MG63 (cell line): ENCODE measurements around the gene SLC22A15. TPM values are rescaled to one million over a fixed set of nuclear protein-coding genes. Genes with fewer than 3 reads are reported as not detected.

ENCODE experiments used
- DNase-seq: peaks from one replicate; pipeline ENCODE4 v3.0.0-alpha.2; 2020
- H3K27me3 ChIP-seq: fragments of 250-450 bp; sonication (Bioruptor Pico); 2 replicates; pipeline ENCODE4 v1.5.1; 2020; ENCODE audit warnings: mild to moderate bottlenecking, moderate library complexity
- H3K36me3 ChIP-seq: fragments of 250-450 bp; sonication (Bioruptor Pico); 2 replicates; pipeline ENCODE4 v1.5.1; 2020; ENCODE audit warnings: mild to moderate bottlenecking, moderate library complexity
- H3K4me3 ChIP-seq: fragments of 250-450 bp; sonication (Bioruptor Pico); 2 replicates; pipeline ENCODE4 v1.5.1; 2020; ENCODE audit warnings: mild to moderate bottlenecking, moderate library complexity
- H3K9me3 ChIP-seq: fragments of 250-450 bp; sonication (Bioruptor Pico); 2 replicates; pipeline ENCODE4 v1.5.1; 2020; ENCODE audit warnings: mild to moderate bottlenecking, moderate library complexity
- total RNA-seq: library from RNA; depleted of rRNA; stranded (reverse); fragments of >200 nt; shearing (Covaris generic); gene quantifications from 2 replicates; pipeline ENCODE4 v1.2.3, GENCODE V29; 2014; ENCODE audit warnings: low replicate concordance

Gene SLC22A15
- total RNA-seq, 1 experiment from 2014 or later: 0.46 TPM

GRCh38 chr1:116064616-116065015 lies 88.3 kb downstream of the SLC22A15 start:
- Histone ChIP-seq H3K4me3 (no peak overlapping the region), H3K9me3 (no peaks in the 10 kb centered on the region), H3K36me3 (no peaks in the 10 kb centered on the region), H3K27me3 (no peaks in the 10 kb centered on the region)
- no peak for DNase-seq

GRCh38 chr1:116066868-116067565 lies 90.7 kb downstream of the SLC22A15 start:
- Histone ChIP-seq H3K36me3 (no peaks in the 10 kb centered on the region), H3K27me3 (no peaks in the 10 kb centered on the region), H3K4me3 (no peak overlapping the region), H3K9me3 (no peaks in the 10 kb centered on the region)
- DNase-seq: peak; percentile 55

DNA sequence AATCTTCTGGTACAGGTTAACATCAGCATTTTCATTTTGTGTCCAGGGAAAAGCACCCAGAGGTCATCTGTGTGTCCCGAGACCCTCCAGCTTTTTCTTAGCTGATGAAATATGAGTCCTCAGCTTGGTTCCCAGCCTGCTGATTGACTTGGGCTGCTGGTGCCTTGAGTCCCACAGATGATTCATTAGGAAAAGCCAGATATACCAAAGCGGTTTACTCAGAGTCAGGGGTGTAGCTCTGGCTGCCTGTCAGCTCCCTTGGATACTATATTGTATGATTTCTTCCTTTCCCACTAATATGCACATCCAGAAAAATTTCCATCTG lies 91.2 kb downstream of the SLC22A15 start:
- Histone ChIP-seq H3K27me3 (no peaks in the 10 kb centered on the region), H3K9me3 (no peaks in the 10 kb centered on the region), H3K36me3 (no peaks in the 10 kb centered on the region), H3K4me3 (no peak overlapping the region)
- DNase-seq: peak; percentile 83

DNA sequence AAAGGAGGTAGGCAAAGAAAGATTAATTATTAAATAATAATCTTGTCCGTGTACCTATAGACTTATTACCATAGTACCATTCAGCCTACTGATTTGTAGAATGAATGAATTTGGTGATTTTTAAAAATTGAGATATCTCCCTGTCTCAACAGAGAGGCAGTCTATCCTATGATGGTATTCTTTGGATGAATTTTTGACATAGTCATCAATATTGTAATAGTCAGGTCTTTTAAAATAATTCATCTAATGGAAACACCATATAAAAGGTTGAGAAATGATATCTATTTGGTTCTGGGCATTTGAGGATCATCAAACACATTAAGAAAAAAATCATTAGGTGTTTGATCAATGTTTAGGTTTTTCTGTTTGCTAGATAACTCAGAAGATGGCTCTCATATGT lies 99.3 kb downstream of the SLC22A15 start:
- Histone ChIP-seq H3K27me3 (no peaks in the 10 kb centered on the region), H3K4me3 (no peak overlapping the region), H3K36me3 (no peaks in the 10 kb centered on the region), H3K9me3 (no peaks in the 10 kb centered on the region)
- DNase-seq: no peak

DNA sequence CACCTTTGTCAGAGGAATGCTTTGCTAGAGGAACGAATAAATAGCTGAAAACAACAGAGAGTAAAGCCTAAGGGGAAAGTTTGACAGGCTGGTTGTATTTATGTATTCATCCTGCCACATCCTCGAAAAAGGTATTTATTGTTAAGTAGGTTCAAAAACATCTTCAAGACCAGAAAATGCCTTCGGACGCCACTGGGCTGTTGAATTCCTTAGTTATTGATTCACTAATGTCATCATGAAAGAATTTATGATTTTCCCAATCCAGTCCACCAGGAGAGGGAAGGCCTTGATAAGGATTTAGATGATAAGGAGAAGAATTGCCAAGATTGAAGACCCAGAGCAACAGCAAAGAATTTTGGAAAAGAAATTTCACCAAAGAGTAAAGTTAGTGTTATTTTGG lies 99.7 kb downstream of the SLC22A15 start:
- Histone ChIP-seq H3K4me3 (no peak overlapping the region), H3K27me3 (no peaks in the 10 kb centered on the region), H3K36me3 (no peaks in the 10 kb centered on the region), H3K9me3 (no peaks in the 10 kb centered on the region)
- no peak for DNase-seq

DNA sequence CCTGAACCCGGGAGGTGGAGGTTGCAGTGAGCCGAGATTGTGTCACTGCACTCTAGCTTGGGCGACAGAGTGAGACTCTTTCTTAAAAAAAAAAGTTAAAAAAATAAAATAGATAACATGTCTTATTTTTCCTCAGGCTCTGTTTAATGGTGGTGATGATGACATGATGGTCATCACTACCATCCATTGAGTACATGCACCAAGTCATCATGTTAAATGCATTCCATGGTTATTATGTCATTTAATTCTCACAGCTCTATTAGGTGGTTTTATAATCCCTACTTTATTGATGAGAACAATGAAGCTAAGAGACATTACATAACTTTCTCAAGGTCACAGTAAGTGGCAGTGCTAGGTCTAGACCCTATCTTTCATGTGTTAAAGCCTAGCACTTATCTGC lies 100.5 kb downstream of the SLC22A15 start:
- Histone ChIP-seq H3K4me3 (no peak overlapping the region), H3K27me3 (no peaks in the 10 kb centered on the region), H3K36me3 (no peaks in the 10 kb centered on the region), H3K9me3 (no peaks in the 10 kb centered on the region)
- DNase-seq: no peak

- DNase-seq: no peak
- Histone ChIP-seq H3K4me3 (no peak overlapping the region), H3K27me3 (no peaks in the 10 kb centered on the region)
Measured at GRCh38 chr1:116078699-116079223, 102.4 kb downstream of the SLC22A15 start.

DNA sequence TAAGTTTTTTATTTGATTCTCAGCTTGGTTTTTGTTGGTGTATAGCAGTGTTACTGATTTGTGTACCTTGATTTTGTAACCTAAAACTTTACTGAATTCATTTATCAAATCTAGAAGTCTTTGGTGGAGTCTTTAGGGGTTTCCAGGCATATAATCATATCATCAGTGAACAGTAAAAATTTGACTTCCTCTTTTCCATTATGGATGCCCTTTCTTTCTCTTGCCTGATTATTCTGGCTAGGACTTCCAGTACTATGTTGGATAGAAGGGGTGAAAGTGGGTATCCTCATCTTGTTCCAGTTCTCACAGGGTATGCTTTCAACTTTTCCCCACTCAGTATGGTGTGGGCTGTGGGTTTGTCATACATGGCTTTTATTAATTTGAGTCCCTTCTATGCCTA lies 111.3 kb downstream of the SLC22A15 start:
- no peaks in the 10 kb centered on the region for H3K27me3 ChIP-seq
- H3K9me3 ChIP-seq: peaks cover 16% of the 10 kb centered on the region
- no peaks in the 10 kb centered on the region for H3K36me3 ChIP-seq
- no peak overlapping the region for H3K4me3 ChIP-seq
- no peak for DNase-seq

More at GRCh38 chr1:116078699-116079223, 102.4 kb downstream of the SLC22A15 start:
- no peaks in the 10 kb centered on the region for H3K9me3 ChIP-seq
- H3K36me3 ChIP-seq: no peaks in the 10 kb centered on the region

DNA sequence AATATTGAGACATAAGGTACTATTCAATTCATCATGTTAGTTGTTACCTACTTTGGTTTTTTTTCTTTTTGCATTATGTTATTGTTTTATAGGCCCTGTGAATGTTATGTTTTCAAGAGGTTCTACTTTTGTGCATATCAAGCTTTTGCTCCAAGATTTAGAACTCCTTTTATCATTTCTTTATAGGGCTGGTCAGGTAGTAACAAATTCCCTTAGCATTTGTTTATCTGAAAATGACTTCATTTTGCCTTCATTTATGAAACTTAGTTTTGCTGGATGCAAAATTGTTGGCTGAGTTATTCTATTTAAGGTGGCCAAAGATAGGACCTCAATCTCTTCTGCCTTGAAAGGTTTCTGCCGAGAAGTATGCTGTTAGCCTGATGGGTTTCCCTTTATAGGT lies 113.6 kb downstream of the SLC22A15 start:
- Histone ChIP-seq H3K4me3 (no peak overlapping the region), H3K36me3 (no peaks in the 10 kb centered on the region), H3K9me3 (peaks cover 18% of the 10 kb centered on the region), H3K27me3 (no peaks in the 10 kb centered on the region)
- DNase-seq: no peak

- no peak for DNase-seq
- Histone ChIP-seq H3K27me3 (no peaks in the 10 kb centered on the region), H3K9me3 (peaks cover 23% of the 10 kb centered on the region), H3K4me3 (no peak overlapping the region), H3K36me3 (no peaks in the 10 kb centered on the region)
Measured at GRCh38 chr1:116091083-116091482, 114.8 kb downstream of the SLC22A15 start.

DNA sequence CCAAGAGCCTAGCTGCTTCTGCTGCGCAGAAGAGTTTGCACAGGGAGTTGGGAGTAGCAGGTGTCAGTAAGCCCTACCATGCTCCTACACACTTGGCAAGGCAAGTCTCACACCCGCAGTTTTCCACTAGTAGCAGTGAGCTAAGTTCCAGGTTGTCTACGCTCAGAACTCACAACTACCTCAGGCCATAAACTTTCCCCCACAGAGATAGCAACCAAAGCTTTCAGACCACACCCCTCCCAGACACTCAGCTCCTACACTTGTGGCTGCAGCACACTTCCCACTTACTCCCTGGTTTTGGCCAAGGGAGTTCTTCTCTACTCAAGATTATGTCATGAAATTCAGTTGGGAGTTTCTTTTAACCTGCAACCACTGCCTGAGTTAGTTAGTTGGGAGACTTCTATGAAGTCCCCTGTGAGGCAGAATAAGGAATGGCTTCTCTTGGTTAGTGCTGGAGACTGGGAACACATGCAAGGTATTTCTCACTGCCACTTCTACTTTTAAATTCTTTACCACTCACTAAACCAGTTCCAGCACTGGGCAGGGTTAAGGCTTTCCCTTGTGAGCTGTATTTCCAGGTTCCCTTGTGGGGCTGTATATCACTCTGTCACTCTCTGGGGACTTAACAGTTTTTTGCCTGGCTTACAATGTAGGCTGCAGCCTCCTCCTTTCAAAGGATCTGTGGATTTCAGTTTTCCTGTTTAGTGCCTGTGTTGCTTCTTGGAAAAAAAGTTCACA lies 116.6 kb downstream of the SLC22A15 start:
- H3K9me3 ChIP-seq: peaks cover 23% of the 10 kb centered on the region
- H3K4me3 ChIP-seq: no peak overlapping the region
- no peaks in the 10 kb centered on the region for H3K36me3 ChIP-seq
- DNase-seq: no peak
- H3K27me3 ChIP-seq: no peaks in the 10 kb centered on the region

DNA sequence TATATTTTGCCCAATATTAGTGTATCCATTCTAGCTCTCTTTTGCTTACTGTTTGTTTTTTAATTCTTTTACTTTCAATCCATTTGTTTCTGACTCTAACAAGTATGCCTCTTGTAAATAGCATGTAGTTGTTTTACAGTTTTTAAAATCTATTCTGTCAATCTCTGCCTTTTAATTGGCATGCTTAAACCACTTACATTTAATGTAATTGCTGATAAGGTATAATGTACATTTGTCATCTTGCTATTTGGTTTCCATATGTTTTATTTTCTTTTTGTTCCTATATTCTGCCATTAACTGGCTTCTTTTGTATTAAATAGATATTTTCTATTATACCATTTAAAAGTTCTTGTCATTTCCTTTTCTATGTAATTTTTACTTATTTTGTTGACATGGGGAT lies 118.7 kb downstream of the SLC22A15 start:
- no peaks in the 10 kb centered on the region for H3K36me3 ChIP-seq
- H3K4me3 ChIP-seq: no peak overlapping the region
- peaks cover 9% of the 10 kb centered on the region for H3K9me3 ChIP-seq
- no peaks in the 10 kb centered on the region for H3K27me3 ChIP-seq
- DNase-seq: no peak

GRCh38 chr1:116096013-116096618 lies 119.8 kb downstream of the SLC22A15 start:
- Histone ChIP-seq H3K36me3 (no peaks in the 10 kb centered on the region), H3K27me3 (no peaks in the 10 kb centered on the region), H3K4me3 (no peak overlapping the region), H3K9me3 (peaks cover 7% of the 10 kb centered on the region)
- DNase-seq: no peak

DNA sequence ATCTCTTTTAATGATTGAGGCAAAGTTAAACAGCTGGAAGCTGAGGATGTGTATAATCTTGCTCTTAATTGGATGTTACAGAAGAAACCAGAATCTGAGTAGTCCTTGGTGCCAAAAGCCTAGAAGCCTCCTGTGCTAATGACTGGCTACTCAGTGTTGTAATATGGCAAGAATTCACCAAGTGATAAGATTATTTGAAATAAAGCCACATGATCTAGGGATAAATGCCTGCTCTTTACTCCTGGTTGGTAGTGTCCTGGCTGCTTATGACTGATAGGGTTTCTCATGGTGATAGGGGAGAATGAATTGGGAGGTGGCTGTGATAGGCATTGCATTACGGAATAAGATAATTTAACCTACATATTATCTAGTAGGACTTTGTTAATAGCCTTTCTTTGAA lies 121.3 kb downstream of the SLC22A15 start:
- Histone ChIP-seq H3K4me3 (no peak overlapping the region), H3K27me3 (no peaks in the 10 kb centered on the region), H3K9me3 (peaks cover 7% of the 10 kb centered on the region), H3K36me3 (no peaks in the 10 kb centered on the region)
- DNase-seq: no peak

DNA sequence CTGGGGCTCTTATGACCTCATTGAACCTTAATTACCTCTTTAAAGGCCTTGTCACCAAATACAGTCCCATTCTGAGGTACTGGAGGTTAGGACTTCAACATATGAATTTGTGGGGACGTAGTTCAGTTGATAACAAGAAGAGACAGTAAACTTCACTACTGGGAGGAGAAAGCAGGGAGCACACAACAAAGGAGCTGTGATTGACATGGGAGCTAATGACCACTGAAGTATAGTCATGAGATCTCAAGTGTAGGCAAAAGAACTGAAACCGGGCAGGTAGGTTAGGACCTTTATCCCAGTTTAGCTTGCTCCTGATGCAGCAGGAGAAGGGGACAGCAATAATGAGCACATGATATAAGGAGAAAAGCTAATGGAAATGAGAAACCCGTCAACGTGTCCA lies 123.1 kb downstream of the SLC22A15 start:
- peaks cover 7% of the 10 kb centered on the region for H3K9me3 ChIP-seq
- H3K36me3 ChIP-seq: no peaks in the 10 kb centered on the region
- no peaks in the 10 kb centered on the region for H3K27me3 ChIP-seq
- no peak overlapping the region for H3K4me3 ChIP-seq
- no peak for DNase-seq

- peaks cover 4% of the 10 kb centered on the region for H3K9me3 ChIP-seq
- DNase-seq: no peak
- no peaks in the 10 kb centered on the region for H3K27me3 ChIP-seq
- H3K4me3 ChIP-seq: no peak overlapping the region
- no peaks in the 10 kb centered on the region for H3K36me3 ChIP-seq
Measured at GRCh38 chr1:116099919-116100318, 123.6 kb downstream of the SLC22A15 start.

GRCh38 chr1:116104667-116105066 lies 128.4 kb downstream of the SLC22A15 start:
- Histone ChIP-seq H3K27me3 (no peaks in the 10 kb centered on the region), H3K9me3 (no peaks in the 10 kb centered on the region), H3K4me3 (no peak overlapping the region), H3K36me3 (no peaks in the 10 kb centered on the region)
- DNase-seq: no peak

DNA sequence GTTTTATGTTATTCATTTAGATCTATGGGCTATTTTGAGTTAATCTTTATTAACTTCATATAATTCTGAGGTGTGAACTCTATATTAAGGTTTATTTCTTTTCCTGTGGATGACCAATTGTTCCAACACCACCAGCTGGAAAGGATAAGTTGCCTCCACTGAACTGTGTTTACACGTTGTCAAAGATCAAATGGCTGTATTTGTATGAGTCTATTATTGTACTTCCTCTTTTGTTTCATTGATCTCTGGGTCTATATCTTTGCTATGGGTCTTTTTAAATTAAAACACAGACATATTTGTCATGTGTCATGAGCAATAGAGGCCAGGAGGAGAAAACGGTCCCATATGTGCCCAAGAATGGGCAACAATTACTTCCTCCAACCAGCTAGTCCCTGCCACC lies 129.7 kb downstream of the SLC22A15 start:
- no peaks in the 10 kb centered on the region for H3K27me3 ChIP-seq
- no peaks in the 10 kb centered on the region for H3K36me3 ChIP-seq
- H3K4me3 ChIP-seq: no peak overlapping the region
- no peaks in the 10 kb centered on the region for H3K9me3 ChIP-seq
- no peak for DNase-seq
